ACC112 (cell line): ENCODE measurements around the gene COPZ1.

Experiments used
- H2AFZ ChIP-seq: fragments of 200-600 bp; sonication (generic); one replicate; pipeline ENCODE4 v1.6.0; 2017; ENCODE audit warnings: antibody characterized with exemption, low read length; ENCODE audit not compliant: unreplicated experiment
- H3K27ac ChIP-seq: fragments of 200-600 bp; sonication (generic); 2 replicates; pipeline ENCODE4 v1.5.1; 2014; ENCODE audit warnings: low read depth, mild to moderate bottlenecking, antibody characterized with exemption, low read length, moderate library complexity
- H3K27me3 ChIP-seq: fragments of 200-600 bp; sonication (generic); 2 replicates; pipeline ENCODE4 v1.6.1; 2014; ENCODE audit warnings: mild to moderate bottlenecking, antibody characterized with exemption, low read length, moderate library complexity, mixed read lengths; ENCODE audit not compliant: insufficient read depth
- H3K36me3 ChIP-seq: fragments of 200-600 bp; sonication (generic); 2 replicates; pipeline ENCODE4 v1.6.1; 2016; ENCODE audit warnings: mild to moderate bottlenecking, antibody characterized with exemption, low read length, moderate library complexity, mixed read lengths; ENCODE audit not compliant: insufficient read depth
- H3K4me1 ChIP-seq: fragments of 200-600 bp; sonication (generic); one replicate; pipeline ENCODE4 v1.6.1; 2016; ENCODE audit warnings: low read length, mixed read lengths; ENCODE audit not compliant: insufficient read depth, unreplicated experiment, control insufficient read depth
- H3K4me3 ChIP-seq: fragments of 200-600 bp; sonication (generic); 2 replicates; pipeline ENCODE4 v1.5.1; 2014; ENCODE audit warnings: mild to moderate bottlenecking, low read depth, low read length
- H3K79me2 ChIP-seq: fragments of 200-600 bp; sonication (generic); one replicate; pipeline ENCODE4 v1.6.0; 2016; ENCODE audit warnings: low read length; ENCODE audit not compliant: control insufficient read depth, unreplicated experiment, insufficient read depth

COPZ1 gene

DNA sequence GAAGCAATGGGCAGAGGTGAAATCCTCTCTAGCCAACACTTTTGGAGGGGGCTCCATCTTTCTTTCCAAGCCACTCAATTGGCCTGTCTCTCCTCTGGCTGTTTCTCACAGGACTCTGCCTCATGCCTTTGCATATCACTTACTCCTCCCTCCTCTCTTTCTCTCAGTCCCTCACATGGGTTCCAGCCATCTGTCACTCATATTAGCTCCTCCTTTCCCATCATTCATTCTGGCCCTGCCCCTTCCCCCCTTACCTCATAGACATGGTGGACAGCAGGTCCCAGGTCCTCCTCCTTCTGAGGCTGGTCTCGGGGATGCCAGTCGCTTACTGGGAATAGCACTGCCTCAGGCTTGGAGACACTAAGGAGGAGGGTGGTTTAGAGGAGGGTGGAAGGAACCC, 76.2 kb downstream of the COPZ1 start:
- Histone ChIP-seq H2AFZ (no peak overlapping the region), H3K36me3 (peaks cover 65% of the 10 kb centered on the region), H3K4me1 (no peaks in the 10 kb centered on the region), H3K4me3 (no peak overlapping the region), H3K27me3 (no peaks in the 10 kb centered on the region), H3K27ac (no peak overlapping the region), H3K79me2 (peaks cover 10% of the 10 kb centered on the region)
